ENCODE measurements around the gene LARP4B. TPM values are rescaled to one million over a fixed set of nuclear protein-coding genes. Genes with fewer than 3 reads are reported as not detected.

Gene LARP4B
- total and polyA plus RNA-seq, 2 of the 13 experiments (the other 11 are each of a cell fraction or from before 2014, with no cell fraction given): 19.5 to 30.2 TPM

GRCh38 chr10:788796-789748, 142.4 kb downstream of the LARP4B start (continued):
- TF ChIP-seq KLF12 (CRISPR knock-in tag; IDR thresholded peaks at IDR 0.05; ENCODE audit: borderline replicate concordance): no peak
- no peak for TF ChIP-seq ZNF883 (CRISPR knock-in tag; IDR thresholded peaks at IDR 0.05; ENCODE audit: not compliant biosample characterization)
- TF ChIP-seq, protein P1, sequence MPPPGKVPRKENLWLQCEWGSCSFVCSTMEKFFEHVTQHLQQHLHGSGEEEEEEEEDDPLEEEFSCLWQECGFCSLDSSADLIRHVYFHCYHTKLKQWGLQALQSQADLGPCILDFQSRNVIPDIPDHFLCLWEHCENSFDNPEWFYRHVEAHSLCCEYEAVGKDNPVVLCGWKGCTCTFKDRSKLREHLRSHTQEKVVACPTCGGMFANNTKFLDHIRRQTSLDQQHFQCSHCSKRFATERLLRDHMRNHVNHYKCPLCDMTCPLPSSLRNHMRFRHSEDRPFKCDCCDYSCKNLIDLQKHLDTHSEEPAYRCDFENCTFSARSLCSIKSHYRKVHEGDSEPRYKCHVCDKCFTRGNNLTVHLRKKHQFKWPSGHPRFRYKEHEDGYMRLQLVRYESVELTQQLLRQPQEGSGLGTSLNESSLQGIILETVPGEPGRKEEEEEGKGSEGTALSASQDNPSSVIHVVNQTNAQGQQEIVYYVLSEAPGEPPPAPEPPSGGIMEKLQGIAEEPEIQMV (CRISPR knock-in tag; IDR thresholded peaks at IDR 0.05; ENCODE audit: low read depth): peak; percentile 84; the same call in 1 of the 2 replicates
- peak; percentile 28; the same call in 1 of the 2 replicates for TF ChIP-seq ZSCAN31 (CRISPR knock-in tag; IDR thresholded peaks at IDR 0.05; ENCODE audit: low read depth)
- TF ChIP-seq ZNF784 (CRISPR knock-in tag; IDR thresholded peaks at IDR 0.05; ENCODE audit: borderline replicate concordance): no peak
- TF ChIP-seq ZNF660 (CRISPR knock-in tag; IDR thresholded peaks at IDR 0.05; ENCODE audit: borderline replicate concordance, low read depth): no peak
- no peak for TF ChIP-seq DNMT3B (CRISPR knock-in tag; conservative IDR thresholded peaks at IDR 0.05)
- TF ChIP-seq MTA3 (CRISPR knock-in tag; IDR thresholded peaks at IDR 0.05): no peak
- TF ChIP-seq ZMAT3 (CRISPR knock-in tag; conservative IDR thresholded peaks at IDR 0.05): no peak
- TF ChIP-seq SNAI1 (CRISPR knock-in tag; IDR thresholded peaks at IDR 0.05; ENCODE audit: borderline replicate concordance): peak; percentile 60; the same call in 1 of the 2 replicates
- TF ChIP-seq ZNF574 (CRISPR knock-in tag; IDR thresholded peaks at IDR 0.05): peak; percentile 66
- no peak for TF ChIP-seq SSRP1 (CRISPR knock-in tag; IDR thresholded peaks at IDR 0.05)
- TF ChIP-seq ARID5B (CRISPR knock-in tag; IDR thresholded peaks at IDR 0.05): peak; percentile 60; the same call in 1 of the 2 replicates
- TF ChIP-seq SYNCRIP (IDR thresholded peaks at IDR 0.05; ENCODE audit: insufficient read depth, low read depth, low read length): no peak
